Loucy (cell line): ENCODE measurements around the gene ITGAL.

Source experiments
- H2AFZ ChIP-seq: fragments of 200-600 bp; sonication (generic); 2 replicates; pipeline ENCODE4 v1.6.0; 2016; ENCODE audit warnings: antibody characterized with exemption, mild to moderate bottlenecking, low read length, moderate library complexity
- H3F3A ChIP-seq: fragments of 200-600 bp; 2 replicates; pipeline ENCODE4 v1.6.0; 2016; ENCODE audit warnings: antibody characterized with exemption, low read depth, mild to moderate bottlenecking
- H3K27me3 ChIP-seq: fragments of 200-600 bp; sonication (generic); 2 replicates; pipeline ENCODE4 v1.6.1; 2014; ENCODE audit warnings: low read length, mild to moderate bottlenecking; ENCODE audit not compliant: insufficient read depth, poor library complexity, severe bottlenecking
- H3K36me3 ChIP-seq: fragments of 200-600 bp; sonication (generic); 2 replicates; pipeline ENCODE4 v1.6.1; 2016; ENCODE audit warnings: low read length; ENCODE audit not compliant: insufficient read depth
- H3K4me1 ChIP-seq: fragments of 200-600 bp; sonication (generic); 2 replicates; pipeline ENCODE4 v1.5.1; 2014; ENCODE audit warnings: low read length, mild to moderate bottlenecking; ENCODE audit not compliant: insufficient read depth, poor library complexity, severe bottlenecking
- H3K4me2 ChIP-seq: fragments of 200-600 bp; sonication (generic); 2 replicates; pipeline ENCODE4 v1.6.0; 2014; ENCODE audit warnings: antibody characterized with exemption, low read length, low read depth, mild to moderate bottlenecking; ENCODE audit not compliant: poor library complexity, severe bottlenecking
- H3K4me3 ChIP-seq: fragments of 200-600 bp; sonication (generic); 2 replicates; pipeline ENCODE4 v1.5.1; 2014; ENCODE audit warnings: low read length, mild to moderate bottlenecking, mixed read lengths; ENCODE audit not compliant: poor library complexity, severe bottlenecking
- H3K79me2 ChIP-seq: fragments of 200-600 bp; sonication (generic); 2 replicates; pipeline ENCODE4 v1.6.1; 2014; ENCODE audit warnings: low read length; ENCODE audit not compliant: insufficient read depth
- H3K9ac ChIP-seq: fragments of 200-600 bp; sonication (generic); 2 replicates; pipeline ENCODE4 v1.6.0; 2014; ENCODE audit warnings: mild to moderate bottlenecking, low read depth, low read length, moderate library complexity; ENCODE audit not compliant: poor library complexity, severe bottlenecking
- H3K9me2 ChIP-seq: fragments of 200-600 bp; sonication (generic); replicated peaks from 2 replicates; pipeline ENCODE4 v1.6.1; 2016; ENCODE audit warnings: low read depth, low read length, mixed read lengths
- H3K9me3 ChIP-seq: fragments of 200-600 bp; sonication (generic); 2 replicates; pipeline ENCODE4 v1.6.1; 2014; ENCODE audit warnings: mild to moderate bottlenecking, antibody characterized with exemption, low read length, low read depth; ENCODE audit not compliant: insufficient read depth
- H4K20me1 ChIP-seq: fragments of 200-600 bp; sonication (generic); 2 replicates; pipeline ENCODE4 v1.6.0; 2014; ENCODE audit warnings: antibody characterized with exemption, low read length, mild to moderate bottlenecking; ENCODE audit not compliant: insufficient read depth, poor library complexity, severe bottlenecking
- CTCF ChIP-seq: fragments of 200-600 bp; sonication (generic); conservative IDR thresholded peaks from 2 replicates; pipeline ENCODE4 v1.5.1; 2014; ENCODE audit warnings: mild to moderate bottlenecking, antibody characterized with exemption, low read length
- EZH2phosphoT487 ChIP-seq: fragments of 200-600 bp; IDR thresholded peaks from 2 replicates; pipeline ENCODE4 v1.6.1; 2018; ENCODE audit warnings: antibody characterized with exemption, mild to moderate bottlenecking, moderate library complexity, borderline replicate concordance

ITGAL gene

GRCh38 chr16:30429678-30430427, 42.7 kb upstream of the ITGAL start, which contains the start of gene DCTPP1:
DCTPP1 (minus strand) TSS chr16:30430030; CDS start chr16:30429980, 50 bp downstream.
- peaks cover 16% of the 10 kb centered on the region for H4K20me1 ChIP-seq
- TF ChIP-seq EZH2phosphoT487 (no peak), CTCF (peak; percentile 76)
- H3K9me3 ChIP-seq = no peaks in the 10 kb centered on the region
- peak within 1 kb of the TSS; percentile 87 for H3K9ac ChIP-seq
- H3K79me2 ChIP-seq = peaks cover 35% of the 10 kb centered on the region
- no peaks in the 10 kb centered on the region for H3F3A ChIP-seq
- no peaks in the 10 kb centered on the region for H3K9me2 ChIP-seq
- H2AFZ ChIP-seq = peak within 1 kb of the TSS; percentile 92
- H3K36me3 ChIP-seq = no peaks in the 10 kb centered on the region
- peak within 1 kb of the TSS; percentile 88 for H3K4me2 ChIP-seq
- peak within 1 kb of the TSS; percentile 95 for H3K4me3 ChIP-seq
- no peaks in the 10 kb centered on the region for H3K27me3 ChIP-seq
- H3K4me1 ChIP-seq = peaks cover 17% of the 10 kb centered on the region

- TF ChIP-seq CTCF = peak; percentile 34; the same call in 1 of the 2 replicates
- TF ChIP-seq EZH2phosphoT487 = no peak
- H3K9me3 ChIP-seq = no peaks in the 10 kb centered on the region
- H2AFZ ChIP-seq = peak overlapping the region; percentile 92
- H3F3A ChIP-seq = no peaks in the 10 kb centered on the region
- H3K36me3 ChIP-seq = no peaks in the 10 kb centered on the region
- peaks cover 17% of the 10 kb centered on the region for H3K4me1 ChIP-seq
- H3K9ac ChIP-seq = peak overlapping the region; percentile 37
- H4K20me1 ChIP-seq = peaks cover 15% of the 10 kb centered on the region
- peak overlapping the region; percentile 43 for H3K4me3 ChIP-seq
- H3K4me2 ChIP-seq = peak overlapping the region; percentile 51
- H3K27me3 ChIP-seq = no peaks in the 10 kb centered on the region
- H3K9me2 ChIP-seq = no peaks in the 10 kb centered on the region
- peaks cover 33% of the 10 kb centered on the region for H3K79me2 ChIP-seq
These were observed 42.0 kb upstream of the ITGAL start for GRCh38 chr16:30430428-30430970.

GRCh38 chr16:30434852-30435251, 37.7 kb upstream of the ITGAL start:
- Histone ChIP-seq H3K4me2 (no peak overlapping the region), H3K4me1 (peaks cover 6% of the 10 kb centered on the region), H3K27me3 (no peaks in the 10 kb centered on the region), H3K4me3 (no peak overlapping the region), H3K79me2 (peaks cover under 1% of the 10 kb centered on the region), H4K20me1 (no peaks in the 10 kb centered on the region), H3K9me3 (no peaks in the 10 kb centered on the region), H3K36me3 (no peaks in the 10 kb centered on the region), H2AFZ (no peak overlapping the region), H3F3A (no peaks in the 10 kb centered on the region), H3K9ac (no peak overlapping the region), H3K9me2 (no peaks in the 10 kb centered on the region)
- no peak for TF ChIP-seq CTCF
- TF ChIP-seq EZH2phosphoT487 = no peak
